ENCODE measurements around the gene IWS1.
"Not testable (repeated sequence)": the region's sequence is repeated elsewhere in the genome, so short reads cannot be mapped to it uniquely, and the experiment has no call there.

IWS1 gene

GRCh38 chr2:127526132-127527000 is at the start of gene IWS1:
Gene IWS1 (minus strand): TSS chr2:127526489. CDS start chr2:127526208, 281 bp downstream.
- DNase-seq = peak; percentile 88

GRCh38 chr2:127575941-127576432 is 49.7 kb upstream of the IWS1 start:
- DNase-seq = no peak

GRCh38 chr2:127575185-127575765 is 49.0 kb upstream of the IWS1 start:
- no peak for DNase-seq

- no peak for DNase-seq
These were observed 48.4 kb upstream of the IWS1 start for GRCh38 chr2:127574656-127575055.

GRCh38 chr2:127573771-127574170 is 47.5 kb upstream of the IWS1 start:
- DNase-seq = no peak

- no peak for DNase-seq
These were observed 47.0 kb upstream of the IWS1 start for GRCh38 chr2:127573298-127573697.

- DNase-seq = no peak
These were observed 46.6 kb upstream of the IWS1 start for GRCh38 chr2:127572841-127573240.

GRCh38 chr2:127572352-127572751 is 46.1 kb upstream of the IWS1 start:
- not testable (repeated sequence) for DNase-seq

- no peak for DNase-seq
These were observed 44.3 kb upstream of the IWS1 start for GRCh38 chr2:127570282-127571250.

GRCh38 chr2:127569666-127570065 is 43.4 kb upstream of the IWS1 start:
- no peak for DNase-seq

- DNase-seq = no peak
These were observed 41.8 kb upstream of the IWS1 start for GRCh38 chr2:127568128-127568527.

- DNase-seq = no peak
These were observed 41.1 kb upstream of the IWS1 start for GRCh38 chr2:127567351-127567854.

GRCh38 chr2:127566576-127566975 is 40.3 kb upstream of the IWS1 start:
- DNase-seq = no peak

- DNase-seq = no peak
These were observed 39.8 kb upstream of the IWS1 start for GRCh38 chr2:127566139-127566417.

- DNase-seq = no peak
These were observed 39.2 kb upstream of the IWS1 start for GRCh38 chr2:127565261-127566138.

- DNase-seq = no peak
These were observed 38.4 kb upstream of the IWS1 start for GRCh38 chr2:127564429-127565260.

- DNase-seq = no peak
These were observed 37.5 kb upstream of the IWS1 start for GRCh38 chr2:127563458-127564428.

GRCh38 chr2:127562936-127563335 is 36.6 kb upstream of the IWS1 start:
- no peak for DNase-seq

- DNase-seq = no peak
These were observed 35.1 kb upstream of the IWS1 start for GRCh38 chr2:127561371-127561770.

- DNase-seq = no peak
These were observed 34.6 kb upstream of the IWS1 start for GRCh38 chr2:127560931-127561280.

All from activated effector memory CD4-positive, alpha-beta T cell treated with Interleukin-2 at 50 U/mL for 16 hours (primary cell).